Measurements from ENCODE around the gene SUSD1. TPM values are rescaled to one million over a fixed set of nuclear protein-coding genes. Genes with fewer than 3 reads are reported as not detected.

The SUSD1 gene
- polyA plus RNA-seq, 1 donor from 2014 or later = 2.0 TPM

DNA sequence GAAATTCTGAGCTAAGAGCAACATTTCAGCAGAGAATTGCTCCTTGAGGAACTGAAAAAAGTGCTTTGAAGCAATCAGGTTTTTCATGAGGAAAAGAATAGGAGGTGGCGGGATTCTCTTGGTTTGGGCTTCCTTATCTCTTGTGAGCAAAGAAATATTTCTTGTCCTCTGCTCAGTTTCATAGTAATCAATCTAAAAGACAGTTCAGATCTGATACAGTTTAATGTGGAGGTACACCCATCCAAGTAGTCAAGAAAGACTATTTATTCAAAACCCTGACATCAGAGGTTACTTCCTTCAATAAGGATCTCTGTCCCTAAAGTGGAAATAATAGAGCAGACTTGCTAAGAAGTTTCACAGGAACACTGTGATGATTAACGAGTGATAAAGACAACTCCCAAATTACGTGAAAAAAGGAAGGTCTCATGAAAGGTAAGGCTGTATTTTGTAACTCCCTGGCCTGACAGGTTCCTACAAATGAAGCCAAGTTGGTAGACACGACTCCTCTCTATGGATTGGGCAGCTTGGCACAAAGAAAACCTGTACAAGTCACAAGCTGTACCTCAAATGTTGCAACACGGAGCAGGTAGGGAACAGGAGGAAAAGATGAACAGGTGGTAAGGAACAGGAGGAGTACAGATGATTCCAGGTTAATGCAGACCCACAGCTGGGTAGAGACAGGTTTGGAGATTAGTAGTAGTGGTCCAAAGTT lies 94.1 kb downstream of the SUSD1 start:
- Histone ChIP-seq H3K9ac (ENCODE audit: low read length) (no peak overlapping the region), H3K27me3 (ENCODE audit: insufficient read depth, low read depth, low read length) (no peaks in the 10 kb centered on the region), H3K9me3 (ENCODE audit: low read length) (no peaks in the 10 kb centered on the region), H3K27ac (ENCODE audit: low read length) (no peak overlapping the region), H3K4me2 (ENCODE audit: low read length) (no peak overlapping the region), H3K79me2 (replicated peaks; ENCODE audit: insufficient read depth, low read length) (no peaks in the 10 kb centered on the region), H2AFZ (ENCODE audit: low read depth, low read length) (no peak overlapping the region), H3K36me3 (ENCODE audit: insufficient read depth, low read length) (no peaks in the 10 kb centered on the region), H3F3A (ENCODE audit: insufficient read depth, low read length, poor library complexity, severe bottlenecking) (no peaks in the 10 kb centered on the region), H3K4me3 (ENCODE audit: low read length) (no peak overlapping the region), H4K20me1 (ENCODE audit: insufficient read depth) (no peaks in the 10 kb centered on the region), H3K9me2 (ENCODE audit: insufficient read depth, low read length) (no peaks in the 10 kb centered on the region)
- TF ChIP-seq SMC3 (conservative IDR thresholded peaks at IDR 0.05; ENCODE audit: poor library complexity) (no peak), MXI1 (conservative IDR thresholded peaks at IDR 0.05; ENCODE audit: poor library complexity, severe bottlenecking) (no peak)

DNA sequence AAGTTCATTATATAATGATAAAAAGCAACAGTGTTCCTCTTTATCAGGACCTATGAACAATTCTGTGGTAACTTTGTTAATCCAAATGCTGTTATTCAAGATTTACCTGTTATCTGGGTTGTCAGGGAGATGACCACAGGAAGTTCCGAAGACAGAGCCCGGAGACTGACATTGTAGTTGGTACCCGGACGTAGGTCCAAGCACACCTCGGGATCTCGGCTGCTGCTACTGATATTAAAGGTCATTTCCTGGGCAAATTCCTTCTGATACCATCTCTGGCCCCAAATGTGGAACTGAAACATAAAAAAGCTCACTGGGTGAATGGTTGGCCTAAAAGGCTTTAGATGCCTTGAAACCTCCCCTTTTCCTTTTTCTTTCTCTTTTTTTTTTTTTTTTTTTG lies 96.7 kb downstream of the SUSD1 start:
- Histone ChIP-seq H3K79me2 (replicated peaks; ENCODE audit: insufficient read depth, low read length) (no peaks in the 10 kb centered on the region), H3K36me3 (ENCODE audit: insufficient read depth, low read length) (no peaks in the 10 kb centered on the region), H3K9ac (ENCODE audit: low read length) (no peak overlapping the region), H4K20me1 (ENCODE audit: insufficient read depth) (no peaks in the 10 kb centered on the region), H3K9me2 (ENCODE audit: insufficient read depth, low read length) (no peaks in the 10 kb centered on the region), H3K4me3 (ENCODE audit: low read length) (no peak overlapping the region), H3F3A (ENCODE audit: insufficient read depth, low read length, poor library complexity, severe bottlenecking) (no peaks in the 10 kb centered on the region), H3K4me2 (ENCODE audit: low read length) (no peak overlapping the region), H3K27me3 (ENCODE audit: insufficient read depth, low read depth, low read length) (no peaks in the 10 kb centered on the region), H3K27ac (ENCODE audit: low read length) (no peak overlapping the region), H3K9me3 (ENCODE audit: low read length) (no peaks in the 10 kb centered on the region), H2AFZ (ENCODE audit: low read depth, low read length) (no peak overlapping the region)
- TF ChIP-seq MXI1 (conservative IDR thresholded peaks at IDR 0.05; ENCODE audit: poor library complexity, severe bottlenecking) (no peak), EZH2 (IDR thresholded peaks at IDR 0.05; ENCODE audit: borderline replicate concordance, insufficient read depth, low read length, poor library complexity, severe bottlenecking) (no peak), EP300 (conservative IDR thresholded peaks at IDR 0.05; ENCODE audit: poor library complexity, severe bottlenecking) (no peak), POLR2AphosphoS5 (IDR thresholded peaks at IDR 0.05) (no peak), SMC3 (conservative IDR thresholded peaks at IDR 0.05; ENCODE audit: poor library complexity) (no peak), TAF1 (IDR thresholded peaks at IDR 0.05; ENCODE audit: low read depth) (no peak), RAD21 (conservative IDR thresholded peaks at IDR 0.05) (no peak)
- TF ChIP-seq, protein P1, sequence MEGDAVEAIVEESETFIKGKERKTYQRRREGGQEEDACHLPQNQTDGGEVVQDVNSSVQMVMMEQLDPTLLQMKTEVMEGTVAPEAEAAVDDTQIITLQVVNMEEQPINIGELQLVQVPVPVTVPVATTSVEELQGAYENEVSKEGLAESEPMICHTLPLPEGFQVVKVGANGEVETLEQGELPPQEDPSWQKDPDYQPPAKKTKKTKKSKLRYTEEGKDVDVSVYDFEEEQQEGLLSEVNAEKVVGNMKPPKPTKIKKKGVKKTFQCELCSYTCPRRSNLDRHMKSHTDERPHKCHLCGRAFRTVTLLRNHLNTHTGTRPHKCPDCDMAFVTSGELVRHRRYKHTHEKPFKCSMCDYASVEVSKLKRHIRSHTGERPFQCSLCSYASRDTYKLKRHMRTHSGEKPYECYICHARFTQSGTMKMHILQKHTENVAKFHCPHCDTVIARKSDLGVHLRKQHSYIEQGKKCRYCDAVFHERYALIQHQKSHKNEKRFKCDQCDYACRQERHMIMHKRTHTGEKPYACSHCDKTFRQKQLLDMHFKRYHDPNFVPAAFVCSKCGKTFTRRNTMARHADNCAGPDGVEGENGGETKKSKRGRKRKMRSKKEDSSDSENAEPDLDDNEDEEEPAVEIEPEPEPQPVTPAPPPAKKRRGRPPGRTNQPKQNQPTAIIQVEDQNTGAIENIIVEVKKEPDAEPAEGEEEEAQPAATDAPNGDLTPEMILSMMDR (IDR thresholded peaks at IDR 0.05; ENCODE audit: poor library complexity, severe bottlenecking) = no peak
- TF ChIP-seq, protein P2, sequence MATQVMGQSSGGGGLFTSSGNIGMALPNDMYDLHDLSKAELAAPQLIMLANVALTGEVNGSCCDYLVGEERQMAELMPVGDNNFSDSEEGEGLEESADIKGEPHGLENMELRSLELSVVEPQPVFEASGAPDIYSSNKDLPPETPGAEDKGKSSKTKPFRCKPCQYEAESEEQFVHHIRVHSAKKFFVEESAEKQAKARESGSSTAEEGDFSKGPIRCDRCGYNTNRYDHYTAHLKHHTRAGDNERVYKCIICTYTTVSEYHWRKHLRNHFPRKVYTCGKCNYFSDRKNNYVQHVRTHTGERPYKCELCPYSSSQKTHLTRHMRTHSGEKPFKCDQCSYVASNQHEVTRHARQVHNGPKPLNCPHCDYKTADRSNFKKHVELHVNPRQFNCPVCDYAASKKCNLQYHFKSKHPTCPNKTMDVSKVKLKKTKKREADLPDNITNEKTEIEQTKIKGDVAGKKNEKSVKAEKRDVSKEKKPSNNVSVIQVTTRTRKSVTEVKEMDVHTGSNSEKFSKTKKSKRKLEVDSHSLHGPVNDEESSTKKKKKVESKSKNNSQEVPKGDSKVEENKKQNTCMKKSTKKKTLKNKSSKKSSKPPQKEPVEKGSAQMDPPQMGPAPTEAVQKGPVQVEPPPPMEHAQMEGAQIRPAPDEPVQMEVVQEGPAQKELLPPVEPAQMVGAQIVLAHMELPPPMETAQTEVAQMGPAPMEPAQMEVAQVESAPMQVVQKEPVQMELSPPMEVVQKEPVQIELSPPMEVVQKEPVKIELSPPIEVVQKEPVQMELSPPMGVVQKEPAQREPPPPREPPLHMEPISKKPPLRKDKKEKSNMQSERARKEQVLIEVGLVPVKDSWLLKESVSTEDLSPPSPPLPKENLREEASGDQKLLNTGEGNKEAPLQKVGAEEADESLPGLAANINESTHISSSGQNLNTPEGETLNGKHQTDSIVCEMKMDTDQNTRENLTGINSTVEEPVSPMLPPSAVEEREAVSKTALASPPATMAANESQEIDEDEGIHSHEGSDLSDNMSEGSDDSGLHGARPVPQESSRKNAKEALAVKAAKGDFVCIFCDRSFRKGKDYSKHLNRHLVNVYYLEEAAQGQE (IDR thresholded peaks at IDR 0.05; ENCODE audit: borderline replicate concordance) = no peak

All from neural cell (in vitro differentiated cells).